HCT116 (cell line): ENCODE measurements around the gene SLC14A1. TPM values are rescaled to one million over a fixed set of nuclear protein-coding genes. Genes with fewer than 3 reads are reported as not detected.

Experiments used
- ATAC-seq: fragments of 200-7000 bp; cut with Tn5 transposase; 2 replicates; pipeline ENCODE4 v1.9.1; 2020; ENCODE audit warnings: mild to moderate bottlenecking, moderate library complexity
- BruUV-seq: library from RNA; stranded (reverse); fragments of 400-500 nt; replicated peaks from 2 replicates; lab custom pipeline; 2021; lab: Mats Ljungman, UMichigan
- CTCF ChIA-PET: fragments of 300-600 bp; sonication (Branson Sonifier 250); formaldehyde crosslinking; loops from one replicate; lab custom pipeline; 2021; ENCODE audit warnings: antibody characterized with exemption; lab: Charles Lee
- POLR2A ChIA-PET: fragments of 300-600, 350-600 bp; sonication (Branson Sonifier 250); formaldehyde crosslinking; loops from one replicate; lab custom pipeline; 2021; ENCODE audit warnings: antibody characterized with exemption; lab: Charles Lee
- RAD21 ChIA-PET, 2 experiments: fragments of 300-600 bp; sonication (Branson Sonifier 250); formaldehyde crosslinking; loops; one replicate each; lab custom pipeline; 2023; ENCODE audit warnings: low total read pairs in 2 of 2; ENCODE audit not compliant: uncharacterized antibody in 2 of 2, unreplicated experiment in 2 of 2, low non-redundant PET in 1 of 2; lab: Charles Lee
- DNase-seq: peaks from one replicate; pipeline ENCODE4 v3.0.0-alpha.2; 2010; ENCODE audit warnings: low read depth, low spot score
- H2AFZ ChIP-seq: fragments of 200-600 bp; shearing (Covaris generic), sonication (generic); 2 replicates; pipeline ENCODE4 v1.6.1; 2017; ENCODE audit warnings: low read depth, mixed run types, mixed read lengths, antibody characterized with exemption, low read length; ENCODE audit not compliant: poor library complexity, severe bottlenecking
- H3K27ac ChIP-seq: 2 replicates; pipeline ENCODE4 v1.5.1; 2012; ENCODE audit warnings: low read depth, low read length
- H3K27me3 ChIP-seq: fragments of 200-600 bp; sonication (generic); 2 replicates; pipeline ENCODE4 v1.6.1; 2016; ENCODE audit warnings: mixed run types, low read length, mixed read lengths; ENCODE audit not compliant: insufficient read depth
- H3K36me3 ChIP-seq, 2 experiments: fragments of 200-500 bp in 1 of 2; fragments of 200-600 bp in 1 of 2; sonication (Bioruptor generic) in 1 of 2; sonication (generic) in 1 of 2; 2 replicates each; pipeline versions ENCODE4 v1.5.1 to v1.6.1; 2014 to 2016; ENCODE audit warnings: low read length in 2 of 2, inconsistent platforms in 1 of 2, mixed read lengths in 1 of 2, mixed run types in 1 of 2; ENCODE audit not compliant: insufficient read depth in 2 of 2, control insufficient read depth in 1 of 2
- H3K4me1 ChIP-seq, 2 experiments: fragments of 200-600 bp in 1 of 2; sonication (generic) in 1 of 2; 2 replicates each; pipeline versions ENCODE4 v1.5.1 to v1.6.1; 2012 to 2017; ENCODE audit warnings: low read length in 2 of 2, inconsistent platforms in 1 of 2, mild to moderate bottlenecking in 1 of 2, mixed read lengths in 1 of 2, mixed run types in 1 of 2, moderate library complexity in 1 of 2; ENCODE audit not compliant: insufficient read depth in 2 of 2, control insufficient read depth in 1 of 2
- H3K4me2 ChIP-seq: fragments of 200-600 bp; sonication (generic); 2 replicates; pipeline ENCODE4 v1.6.1; 2017; ENCODE audit warnings: mixed run types, low read length, mixed read lengths
- H3K4me3 ChIP-seq, 2 experiments: fragments of 200-600 bp in 1 of 2; sonication (generic) in 1 of 2; replicated peaks in 1 of 2; 2 replicates each; pipeline ENCODE4 v1.5.1; 2011 to 2016; ENCODE audit warnings: low read length in 2 of 2, control low read depth in 1 of 2, low read depth in 1 of 2, mild to moderate bottlenecking in 1 of 2, mixed read lengths in 1 of 2, mixed run types in 1 of 2
- H3K79me2 ChIP-seq: fragments of 200-600 bp; sonication (generic); 2 replicates; pipeline ENCODE4 v1.6.1; 2017; ENCODE audit warnings: mild to moderate bottlenecking, mixed run types, low read length, moderate library complexity, mixed read lengths; ENCODE audit not compliant: insufficient read depth
- H3K9ac ChIP-seq: fragments of 200-600 bp; sonication (generic); 2 replicates; pipeline ENCODE4 v1.6.1; 2016; ENCODE audit warnings: low read length, mixed read lengths
- H3K9me2 ChIP-seq: fragments of 200-600 bp; sonication (generic), shearing (Covaris generic); 2 replicates; pipeline ENCODE4 v1.6.1; 2017; ENCODE audit warnings: mixed run types, mild to moderate bottlenecking, moderate library complexity; ENCODE audit not compliant: insufficient read depth
- H3K9me3 ChIP-seq, 2 experiments: fragments of 200-500 bp in 1 of 2; fragments of 200-600 bp in 1 of 2; sonication (Bioruptor generic) in 1 of 2; sonication (generic) in 1 of 2; 2 replicates each; pipeline ENCODE4 v1.6.1; 2014 to 2017; ENCODE audit warnings: low read length in 2 of 2, mixed read lengths in 2 of 2, inconsistent platforms in 1 of 2, low read depth in 1 of 2, mild to moderate bottlenecking in 1 of 2, mixed run types in 1 of 2, moderate library complexity in 1 of 2; ENCODE audit not compliant: control insufficient read depth in 1 of 2, insufficient read depth in 1 of 2
- H4K20me1 ChIP-seq: fragments of 200-600 bp; sonication (generic), shearing (Covaris generic); 2 replicates; pipeline ENCODE4 v1.6.1; 2017; ENCODE audit warnings: mixed run types, mild to moderate bottlenecking, moderate library complexity; ENCODE audit not compliant: insufficient read depth
- ATF3 ChIP-seq: IDR thresholded peaks from 2 replicates; pipeline ENCODE4 v1.6.1; 2012
- CEBPB ChIP-seq: IDR thresholded peaks from 2 replicates; pipeline ENCODE4 v1.6.1; 2012; ENCODE audit warnings: low read depth
- EGR1 ChIP-seq: IDR thresholded peaks from 2 replicates; pipeline ENCODE4 v1.6.1; 2012; ENCODE audit warnings: low read depth
- ELF1 ChIP-seq: IDR thresholded peaks from 2 replicates; pipeline ENCODE4 v1.6.1; 2012; ENCODE audit warnings: low read depth, borderline replicate concordance
- EZH2 ChIP-seq: fragments of 200-600 bp; sonication (generic); IDR thresholded peaks from 2 replicates; pipeline ENCODE4 v1.6.1; 2017; ENCODE audit warnings: antibody characterized with exemption, mixed run types
- JUND ChIP-seq: IDR thresholded peaks from 2 replicates; pipeline ENCODE4 v1.6.1; 2012
- MAX ChIP-seq: IDR thresholded peaks from 2 replicates; pipeline ENCODE4 v1.6.1; 2012
- POLR2A ChIP-seq: IDR thresholded peaks from 2 replicates; pipeline ENCODE4 v1.7.0; 2011; ENCODE audit warnings: borderline replicate concordance; ENCODE audit not compliant: insufficient read depth, insufficient read length; ENCODE audit errors: extremely low read depth
- POLR2AphosphoS5 ChIP-seq: IDR thresholded peaks from 2 replicates; pipeline ENCODE4 v1.6.1; 2011; ENCODE audit warnings: mild to moderate bottlenecking, low read depth, low read length, moderate library complexity
- SIN3A ChIP-seq: IDR thresholded peaks from 2 replicates; pipeline ENCODE4 v1.6.1; 2012; ENCODE audit warnings: low read depth
- SRF ChIP-seq: IDR thresholded peaks from 2 replicates; pipeline ENCODE4 v1.6.1; 2012; ENCODE audit warnings: low read depth
- ZFX ChIP-seq: fragments of 450-650 bp; IDR thresholded peaks from 2 replicates; pipeline ENCODE4 v1.6.1; 2017
- ZNF274 ChIP-seq: fragments of 200-500 bp; sonication (Bioruptor generic); IDR thresholded peaks from 2 replicates; pipeline ENCODE4 v1.6.1; 2014; ENCODE audit warnings: mild to moderate bottlenecking, low read depth, low read length, inconsistent platforms
- intact Hi-C: fragments of 100-400 bp; cut with micrococcal nuclease; formaldehyde crosslinking; loops from 2 replicates; pipeline ENCODE4 v1.10.0; 2022
- total RNA-seq: library from RNA; stranded (reverse); gene quantifications from one replicate; pipeline ENCODE4 v1.2.1, GENCODE V29; 2021; ENCODE audit not compliant: unreplicated experiment

The SLC14A1 gene
- total RNA-seq, 1 experiment from 2014 or later, result not detected

DNA sequence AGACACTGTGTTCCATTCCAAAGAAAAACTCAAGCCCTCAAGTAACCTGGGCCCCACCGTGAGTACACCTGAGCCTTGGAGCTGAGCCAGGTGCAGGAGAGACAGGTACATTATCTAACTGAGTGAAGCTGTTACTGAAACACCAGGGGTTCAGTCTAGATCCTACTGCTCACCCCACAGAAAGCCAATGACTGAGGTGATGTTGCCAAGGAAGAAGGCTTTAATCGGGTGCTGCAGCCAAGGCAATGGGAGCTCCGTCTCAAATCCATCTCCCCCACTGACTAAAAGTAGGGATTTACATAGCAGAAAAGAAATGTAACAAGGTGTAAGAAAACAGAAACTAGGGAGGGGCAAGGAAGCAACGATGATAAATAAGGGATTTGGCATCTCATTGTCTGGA, 15.2 kb upstream of the SLC14A1 start:
- Histone ChIP-seq H3K79me2 (no peaks in the 10 kb centered on the region), H2AFZ (no peak overlapping the region), H3K9me2 (no peaks in the 10 kb centered on the region), H4K20me1 (no peaks in the 10 kb centered on the region), H3K4me2 (no peak overlapping the region), H3K4me3 (no peak overlapping the region), H3K9ac (no peak overlapping the region), H3K27me3 (no peaks in the 10 kb centered on the region), H3K36me3 (no peaks in the 10 kb centered on the region), H3K4me1 (no peaks in the 10 kb centered on the region), H3K9me3 (peaks cover 3 to 18% of the 10 kb centered on the region in 2 experiments; a peak in 1 of 4 replicates), H3K27ac (no peak overlapping the region)
- ATAC-seq (no peak), DNase-seq (no peak)
- no TSS peak for BruUV-seq
- ChIA-PET RAD21 (interaction anchor here in 1 of 2 experiments (0.6 kb wide), 1 partner anchor 175 kb away, joined by 4 read pairs; no protein-coding TSS in a partner anchor), CTCF (no interaction called here), POLR2A (no interaction called here)
- TF ChIP-seq SRF (no peak), EGR1 (no peak)
- intact Hi-C loops, result no loop called here

GRCh38 chr18:45712061-45712460, 11.9 kb upstream of the SLC14A1 start:
- ChIA-PET POLR2A (no interaction called here), RAD21 (no interaction called here), CTCF (no interaction called here)
- intact Hi-C loops, result no loop called here
- ATAC-seq (no peak), DNase-seq (no peak)
- no peaks in the 10 kb centered on the region for H4K20me1 ChIP-seq
- H3K9ac ChIP-seq, result no peak overlapping the region
- H3K4me1 ChIP-seq, result no peaks in the 10 kb centered on the region
- peaks cover 3 to 18% of the 10 kb centered on the region in 2 experiments; a peak in 1 of 4 replicates for H3K9me3 ChIP-seq
- H3K36me3 ChIP-seq, result no peaks in the 10 kb centered on the region
- no TSS peak for BruUV-seq
- no peaks in the 10 kb centered on the region for H3K79me2 ChIP-seq
- H3K27ac ChIP-seq, result no peak overlapping the region
- H2AFZ ChIP-seq, result no peak overlapping the region
- H3K4me3 ChIP-seq, result no peak overlapping the region
- no peak overlapping the region for H3K4me2 ChIP-seq
- H3K27me3 ChIP-seq, result no peaks in the 10 kb centered on the region
- TF ChIP-seq EZH2, result no peak
- TF ChIP-seq JUND, result no peak
- no peak for TF ChIP-seq ZFX
- no peak for TF ChIP-seq ELF1
- no peak for TF ChIP-seq POLR2A
- TF ChIP-seq CEBPB, result no peak
- TF ChIP-seq SRF, result no peak
- no peak for TF ChIP-seq POLR2AphosphoS5
- TF ChIP-seq SIN3A, result no peak
- no peak for TF ChIP-seq EGR1
- no peak for TF ChIP-seq MAX
- no peak for TF ChIP-seq ZNF274
- no peak for TF ChIP-seq ATF3
- H3K9me2 ChIP-seq, result no peaks in the 10 kb centered on the region
